DLD1 (cell line): Measurements from ENCODE around the gene FOXD4L1.
"Not testable (repeated sequence)": the region's sequence is repeated elsewhere in the genome, so short reads cannot be mapped to it uniquely, and the experiment has no call there.

Experiments
- in situ Hi-C: cut with HindIII; loops from 2 replicates; pipeline ENCODE4 v1.10.0; 2017; ENCODE audit warnings: low sequenced_read_pairs

The FOXD4L1 gene

GRCh38 chr2:113498365-113498764, at the start of gene FOXD4L1:
Gene FOXD4L1, plus strand, starts transcription at chr2:113498665. Its CDS starts 592 bp downstream, at chr2:113499257.
- in situ Hi-C loops = not testable (repeated sequence)

- in situ Hi-C loops = not testable (repeated sequence)
These were observed 32.7 kb upstream of the FOXD4L1 start for GRCh38 chr2:113465770-113466169.

GRCh38 chr2:113476688-113477368, 21.6 kb upstream of the FOXD4L1 start:
- in situ Hi-C loops = not testable (repeated sequence)

- in situ Hi-C loops = not testable (repeated sequence)
These were observed 1.9 kb upstream of the FOXD4L1 start for GRCh38 chr2:113496527-113496926.

- in situ Hi-C loops = not testable (repeated sequence)
These were observed 787 bp downstream of the FOXD4L1 start for GRCh38 chr2:113499019-113499885.

GRCh38 chr2:113499886-113500722, 1.6 kb downstream of the FOXD4L1 start:
- in situ Hi-C loops = not testable (repeated sequence)

GRCh38 chr2:113500723-113501038, 2.2 kb downstream of the FOXD4L1 start:
- in situ Hi-C loops = not testable (repeated sequence)

- in situ Hi-C loops = not testable (repeated sequence)
These were observed 4.0 kb downstream of the FOXD4L1 start for GRCh38 chr2:113502216-113503093.

- in situ Hi-C loops = not testable (repeated sequence)
These were observed 4.9 kb downstream of the FOXD4L1 start for GRCh38 chr2:113503094-113504042.

- in situ Hi-C loops = not testable (repeated sequence)
These were observed 5.6 kb downstream of the FOXD4L1 start for GRCh38 chr2:113504081-113504480.

- in situ Hi-C loops = not testable (repeated sequence)
These were observed 9.1 kb downstream of the FOXD4L1 start for GRCh38 chr2:113507394-113508140.

- in situ Hi-C loops = not testable (repeated sequence)
These were observed 9.7 kb downstream of the FOXD4L1 start for GRCh38 chr2:113508187-113508586.

- in situ Hi-C loops = not testable (repeated sequence)
These were observed 12.4 kb downstream of the FOXD4L1 start for GRCh38 chr2:113510913-113511312.

- in situ Hi-C loops = not testable (repeated sequence)
These were observed 13.4 kb downstream of the FOXD4L1 start for GRCh38 chr2:113511859-113512258.

- in situ Hi-C loops = not testable (repeated sequence)
These were observed 17.0 kb downstream of the FOXD4L1 start for GRCh38 chr2:113515457-113515856.

- in situ Hi-C loops = not testable (repeated sequence)
These were observed 17.5 kb downstream of the FOXD4L1 start for GRCh38 chr2:113515995-113516394.

GRCh38 chr2:113517025-113517424, 18.6 kb downstream of the FOXD4L1 start:
- in situ Hi-C loops = not testable (repeated sequence)

GRCh38 chr2:113520837-113521236, 22.4 kb downstream of the FOXD4L1 start:
- in situ Hi-C loops = not testable (repeated sequence)
